DOHH2 (cell line): ENCODE measurements around the gene VPS51.
"Not testable (repeated sequence)": the region's sequence is repeated elsewhere in the genome, so short reads cannot be mapped to it uniquely, and the experiment has no call there.

Source experiments
- H3F3A ChIP-seq: fragments of 200-600 bp; sonication (generic), shearing (Covaris generic); 2 replicates; pipeline ENCODE4 v1.6.0; 2016; ENCODE audit warnings: antibody characterized with exemption, mild to moderate bottlenecking; ENCODE audit not compliant: control insufficient read depth, insufficient read depth
- H3K27ac ChIP-seq: fragments of 200-600 bp; sonication (generic); 2 replicates; pipeline ENCODE4 v1.5.1; 2014; ENCODE audit warnings: low read depth, mild to moderate bottlenecking, low read length, moderate library complexity
- H3K27me3 ChIP-seq: fragments of 200-600 bp; sonication (generic); 2 replicates; pipeline ENCODE4 v1.6.1; 2014; ENCODE audit warnings: mild to moderate bottlenecking, low read length, mixed read lengths; ENCODE audit not compliant: control insufficient read depth
- H3K36me3 ChIP-seq: fragments of 200-600 bp; sonication (generic); 2 replicates; pipeline ENCODE4 v1.6.1; 2014; ENCODE audit warnings: mild to moderate bottlenecking, low read length, moderate library complexity, mixed read lengths; ENCODE audit not compliant: control insufficient read depth
- H3K4me1 ChIP-seq: fragments of 200-600 bp; sonication (generic); 2 replicates; pipeline ENCODE4 v1.6.1; 2014; ENCODE audit warnings: mild to moderate bottlenecking, low read length, mixed read lengths; ENCODE audit not compliant: control insufficient read depth
- H3K4me2 ChIP-seq: fragments of 200-600 bp; sonication (generic); 2 replicates; pipeline ENCODE4 v1.6.0; 2014; ENCODE audit warnings: mild to moderate bottlenecking, low read length, moderate library complexity
- H3K4me3 ChIP-seq: fragments of 200-600 bp; sonication (generic); 2 replicates; pipeline ENCODE4 v1.5.1; 2014; ENCODE audit warnings: mild to moderate bottlenecking, low read length, mixed read lengths
- H3K79me2 ChIP-seq: fragments of 200-600 bp; sonication (generic); 2 replicates; pipeline ENCODE4 v1.6.1; 2014; ENCODE audit warnings: mild to moderate bottlenecking, low read length, mixed read lengths; ENCODE audit not compliant: control insufficient read depth
- H3K9me2 ChIP-seq: fragments of 200-600 bp; sonication (generic); replicated peaks from 2 replicates; pipeline ENCODE4 v1.6.1; 2014; ENCODE audit warnings: mild to moderate bottlenecking, low read length, mixed read lengths; ENCODE audit not compliant: control insufficient read depth
- H3K9me3 ChIP-seq: fragments of 200-600 bp; sonication (generic); 2 replicates; pipeline ENCODE4 v1.6.1; 2014; ENCODE audit warnings: antibody characterized with exemption, low read length, mixed read lengths; ENCODE audit not compliant: control insufficient read depth, insufficient read depth
- H4K20me1 ChIP-seq: fragments of 200-600 bp; sonication (generic); 2 replicates; pipeline ENCODE4 v1.6.0; 2014; ENCODE audit warnings: low read depth, mild to moderate bottlenecking, antibody characterized with exemption, low read length, moderate library complexity; ENCODE audit not compliant: control insufficient read depth, insufficient read depth
- CTCF ChIP-seq: fragments of 200-600 bp; sonication (generic); IDR thresholded peaks from one replicate; pipeline ENCODE4 v1.5.1; 2014; ENCODE audit warnings: antibody characterized with exemption, mild to moderate bottlenecking, low read depth, low read length; ENCODE audit not compliant: poor library complexity, severe bottlenecking
- EZH2phosphoT487 ChIP-seq: fragments of 200-600 bp; sonication (generic); IDR thresholded peaks from 2 replicates; pipeline ENCODE4 v1.6.1; 2017; ENCODE audit warnings: borderline replicate concordance, mild to moderate bottlenecking, antibody characterized with exemption, low read length, moderate library complexity, mixed read lengths

Gene VPS51

GRCh38 chr11:65117206-65118096 is 21.4 kb downstream of the VPS51 start, which contains the start of gene ZNHIT2:
Gene ZNHIT2, minus strand, starts transcription at chr11:65117701. Its CDS starts 48 bp downstream, at chr11:65117653.
- H3K9me3 ChIP-seq: no peaks in the 10 kb centered on the region
- peaks cover 80% of the 10 kb centered on the region for H3K79me2 ChIP-seq
- peaks cover 3% of the 10 kb centered on the region; the same call in 1 of the 2 replicates for H4K20me1 ChIP-seq
- H3K27me3 ChIP-seq: no peaks in the 10 kb centered on the region
- H3K4me3 ChIP-seq: peak within 1 kb of the TSS; percentile 85
- H3K27ac ChIP-seq: peak within 1 kb of the TSS; percentile 86
- H3K36me3 ChIP-seq: peaks cover 81% of the 10 kb centered on the region
- H3K4me2 ChIP-seq: peak within 1 kb of the TSS; percentile 91
- H3K9me2 ChIP-seq: no peaks in the 10 kb centered on the region
- H3K4me1 ChIP-seq: peaks cover 74% of the 10 kb centered on the region
- peaks cover 45% of the 10 kb centered on the region for H3F3A ChIP-seq
- TF ChIP-seq EZH2phosphoT487 (no peak), CTCF (peak; percentile 83)

GRCh38 chr11:65118097-65118837 is 22.3 kb downstream of the VPS51 start:
- no peaks in the 10 kb centered on the region for H3K27me3 ChIP-seq
- TF ChIP-seq CTCF (no peak), EZH2phosphoT487 (no peak)
- peak overlapping the region; percentile 86 for H3K27ac ChIP-seq
- H3K4me1 ChIP-seq: peaks cover 73% of the 10 kb centered on the region
- no peaks in the 10 kb centered on the region for H3K9me2 ChIP-seq
- peak overlapping the region; percentile 44 for H3K4me3 ChIP-seq
- peaks cover 82% of the 10 kb centered on the region for H3K79me2 ChIP-seq
- H3F3A ChIP-seq: peaks cover 42% of the 10 kb centered on the region
- H4K20me1 ChIP-seq: peaks cover 3% of the 10 kb centered on the region; the same call in 1 of the 2 replicates
- peaks cover 87% of the 10 kb centered on the region for H3K36me3 ChIP-seq
- no peaks in the 10 kb centered on the region for H3K9me3 ChIP-seq
- peak overlapping the region; percentile 46 for H3K4me2 ChIP-seq

- Histone ChIP-seq H3K79me2 (peaks cover 82% of the 10 kb centered on the region), H3K27ac (peak overlapping the region; percentile 86), H3K4me1 (peaks cover 71% of the 10 kb centered on the region)
These were observed 23.1 kb downstream of the VPS51 start for GRCh38 chr11:65118891-65119669.

More at GRCh38 chr11:65118891-65119669, 23.1 kb downstream of the VPS51 start:
- Histone ChIP-seq H3F3A (peaks cover 36% of the 10 kb centered on the region), H3K36me3 (peaks cover 85% of the 10 kb centered on the region), H3K4me2 (peak overlapping the region; percentile 86)
- H3K27me3 ChIP-seq, H3K4me3 ChIP-seq, H3K9me3 ChIP-seq, H4K20me1 ChIP-seq, H3K9me2 ChIP-seq: not testable (repeated sequence)
